ENCODE data around the gene ZSWIM7.

- TF ChIP-seq, protein P1, sequence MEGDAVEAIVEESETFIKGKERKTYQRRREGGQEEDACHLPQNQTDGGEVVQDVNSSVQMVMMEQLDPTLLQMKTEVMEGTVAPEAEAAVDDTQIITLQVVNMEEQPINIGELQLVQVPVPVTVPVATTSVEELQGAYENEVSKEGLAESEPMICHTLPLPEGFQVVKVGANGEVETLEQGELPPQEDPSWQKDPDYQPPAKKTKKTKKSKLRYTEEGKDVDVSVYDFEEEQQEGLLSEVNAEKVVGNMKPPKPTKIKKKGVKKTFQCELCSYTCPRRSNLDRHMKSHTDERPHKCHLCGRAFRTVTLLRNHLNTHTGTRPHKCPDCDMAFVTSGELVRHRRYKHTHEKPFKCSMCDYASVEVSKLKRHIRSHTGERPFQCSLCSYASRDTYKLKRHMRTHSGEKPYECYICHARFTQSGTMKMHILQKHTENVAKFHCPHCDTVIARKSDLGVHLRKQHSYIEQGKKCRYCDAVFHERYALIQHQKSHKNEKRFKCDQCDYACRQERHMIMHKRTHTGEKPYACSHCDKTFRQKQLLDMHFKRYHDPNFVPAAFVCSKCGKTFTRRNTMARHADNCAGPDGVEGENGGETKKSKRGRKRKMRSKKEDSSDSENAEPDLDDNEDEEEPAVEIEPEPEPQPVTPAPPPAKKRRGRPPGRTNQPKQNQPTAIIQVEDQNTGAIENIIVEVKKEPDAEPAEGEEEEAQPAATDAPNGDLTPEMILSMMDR (IDR thresholded peaks at IDR 0.05), result no peak
- TF ChIP-seq POLR2A (IDR thresholded peaks at IDR 0.05), result no peak
These were observed 41.0 kb downstream of the ZSWIM7 start for GRCh38 chr17:15958484-15958854.
